Fibroblast of lung (primary cell): Measurements from ENCODE around the gene RAPGEF3.

ENCODE experiments used
- CTCF ChIP-seq, 2 donors: IDR thresholded peaks in 1 of 2; conservative IDR thresholded peaks in 1 of 2; 1 replicate in 1 of 2; 2 replicates in 1 of 2; pipeline ENCODE4 v1.5.1; 2011 to 2012; ENCODE audit warnings: low read length in 2 of 2, control low read depth in 1 of 2, inconsistent platforms in 1 of 2, low read depth in 1 of 2, mild to moderate bottlenecking in 1 of 2
- EZH2 ChIP-seq: IDR thresholded peaks from 2 replicates; pipeline ENCODE4 v1.5.1; 2012; ENCODE audit warnings: low read length, control low read depth, mild to moderate bottlenecking; ENCODE audit errors: missing control alignments

GRCh38 chr12:47798382-47798948 is 39.8 kb upstream of the RAPGEF3 start:
- TF ChIP-seq CTCF (conservative IDR thresholded peaks at IDR 0.05 in 1 of 2, IDR thresholded peaks at IDR 0.05 in 1 of 2; ENCODE audit: low read depth in 1 of 2, low read length in 2 of 2) (no peak), EZH2 (no peak)
